DOHH2 (cell line): ENCODE data around the gene PKN1.

Source experiments
- H3F3A ChIP-seq: fragments of 200-600 bp; sonication (generic), shearing (Covaris generic); 2 replicates; pipeline ENCODE4 v1.6.0; 2016; ENCODE audit warnings: antibody characterized with exemption, mild to moderate bottlenecking; ENCODE audit not compliant: control insufficient read depth, insufficient read depth
- H3K27ac ChIP-seq: fragments of 200-600 bp; sonication (generic); 2 replicates; pipeline ENCODE4 v1.5.1; 2014; ENCODE audit warnings: low read depth, mild to moderate bottlenecking, low read length, moderate library complexity
- H3K27me3 ChIP-seq: fragments of 200-600 bp; sonication (generic); 2 replicates; pipeline ENCODE4 v1.6.1; 2014; ENCODE audit warnings: mild to moderate bottlenecking, low read length, mixed read lengths; ENCODE audit not compliant: control insufficient read depth
- H3K36me3 ChIP-seq: fragments of 200-600 bp; sonication (generic); 2 replicates; pipeline ENCODE4 v1.6.1; 2014; ENCODE audit warnings: mild to moderate bottlenecking, low read length, moderate library complexity, mixed read lengths; ENCODE audit not compliant: control insufficient read depth
- H3K4me1 ChIP-seq: fragments of 200-600 bp; sonication (generic); 2 replicates; pipeline ENCODE4 v1.6.1; 2014; ENCODE audit warnings: mild to moderate bottlenecking, low read length, mixed read lengths; ENCODE audit not compliant: control insufficient read depth
- H3K4me2 ChIP-seq: fragments of 200-600 bp; sonication (generic); 2 replicates; pipeline ENCODE4 v1.6.0; 2014; ENCODE audit warnings: mild to moderate bottlenecking, low read length, moderate library complexity
- H3K4me3 ChIP-seq: fragments of 200-600 bp; sonication (generic); 2 replicates; pipeline ENCODE4 v1.5.1; 2014; ENCODE audit warnings: mild to moderate bottlenecking, low read length, mixed read lengths
- H3K79me2 ChIP-seq: fragments of 200-600 bp; sonication (generic); 2 replicates; pipeline ENCODE4 v1.6.1; 2014; ENCODE audit warnings: mild to moderate bottlenecking, low read length, mixed read lengths; ENCODE audit not compliant: control insufficient read depth
- H3K9me2 ChIP-seq: fragments of 200-600 bp; sonication (generic); replicated peaks from 2 replicates; pipeline ENCODE4 v1.6.1; 2014; ENCODE audit warnings: mild to moderate bottlenecking, low read length, mixed read lengths; ENCODE audit not compliant: control insufficient read depth
- H3K9me3 ChIP-seq: fragments of 200-600 bp; sonication (generic); 2 replicates; pipeline ENCODE4 v1.6.1; 2014; ENCODE audit warnings: antibody characterized with exemption, low read length, mixed read lengths; ENCODE audit not compliant: control insufficient read depth, insufficient read depth
- H4K20me1 ChIP-seq: fragments of 200-600 bp; sonication (generic); 2 replicates; pipeline ENCODE4 v1.6.0; 2014; ENCODE audit warnings: low read depth, mild to moderate bottlenecking, antibody characterized with exemption, low read length, moderate library complexity; ENCODE audit not compliant: control insufficient read depth, insufficient read depth
- EZH2phosphoT487 ChIP-seq: fragments of 200-600 bp; sonication (generic); IDR thresholded peaks from 2 replicates; pipeline ENCODE4 v1.6.1; 2017; ENCODE audit warnings: borderline replicate concordance, mild to moderate bottlenecking, antibody characterized with exemption, low read length, moderate library complexity, mixed read lengths
- TF ChIP-seq, protein P1 (sequence below): fragments of 200-600 bp; sonication (generic); IDR thresholded peaks from one replicate; pipeline ENCODE4 v1.5.1; 2014; ENCODE audit warnings: antibody characterized with exemption, mild to moderate bottlenecking, low read depth, low read length; ENCODE audit not compliant: poor library complexity, severe bottlenecking

The PKN1 gene

DNA sequence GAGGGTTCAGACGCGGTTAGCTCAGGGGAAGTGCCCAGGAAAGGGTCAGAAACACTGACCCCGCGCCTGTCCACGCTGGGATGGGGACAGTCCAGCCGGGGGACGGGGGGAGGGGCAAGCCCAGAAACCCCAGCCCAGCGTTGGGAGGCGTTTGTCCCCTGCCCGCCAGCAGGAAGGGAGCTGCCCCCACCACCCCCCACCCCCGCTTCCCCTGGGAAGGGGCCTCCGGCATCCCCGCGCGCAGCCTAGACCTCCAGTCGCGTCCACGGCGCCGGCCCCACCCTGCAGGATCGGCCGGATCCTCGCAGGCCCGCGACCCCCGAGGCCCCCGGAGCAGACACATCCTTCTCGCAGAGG is 62.5 kb downstream of the PKN1 start:
- H3K36me3 ChIP-seq, result no peaks in the 10 kb centered on the region
- no peaks in the 10 kb centered on the region for H3K9me2 ChIP-seq
- no peak overlapping the region for H3K27ac ChIP-seq
- H3K79me2 ChIP-seq, result no peaks in the 10 kb centered on the region
- no peaks in the 10 kb centered on the region for H3K9me3 ChIP-seq
- 0 out of 2 replicates have a peak, but pooled peaks cover 6% of the 10 kb centered on the region for H3K27me3 ChIP-seq
- H3K4me2 ChIP-seq, result peak overlapping the region; percentile 65
- H3K4me1 ChIP-seq, result peaks cover 14% of the 10 kb centered on the region
- peaks cover 2% of the 10 kb centered on the region; the same call in 1 of the 2 replicates for H3F3A ChIP-seq
- no peak for TF ChIP-seq EZH2phosphoT487
- TF ChIP-seq, protein P1, sequence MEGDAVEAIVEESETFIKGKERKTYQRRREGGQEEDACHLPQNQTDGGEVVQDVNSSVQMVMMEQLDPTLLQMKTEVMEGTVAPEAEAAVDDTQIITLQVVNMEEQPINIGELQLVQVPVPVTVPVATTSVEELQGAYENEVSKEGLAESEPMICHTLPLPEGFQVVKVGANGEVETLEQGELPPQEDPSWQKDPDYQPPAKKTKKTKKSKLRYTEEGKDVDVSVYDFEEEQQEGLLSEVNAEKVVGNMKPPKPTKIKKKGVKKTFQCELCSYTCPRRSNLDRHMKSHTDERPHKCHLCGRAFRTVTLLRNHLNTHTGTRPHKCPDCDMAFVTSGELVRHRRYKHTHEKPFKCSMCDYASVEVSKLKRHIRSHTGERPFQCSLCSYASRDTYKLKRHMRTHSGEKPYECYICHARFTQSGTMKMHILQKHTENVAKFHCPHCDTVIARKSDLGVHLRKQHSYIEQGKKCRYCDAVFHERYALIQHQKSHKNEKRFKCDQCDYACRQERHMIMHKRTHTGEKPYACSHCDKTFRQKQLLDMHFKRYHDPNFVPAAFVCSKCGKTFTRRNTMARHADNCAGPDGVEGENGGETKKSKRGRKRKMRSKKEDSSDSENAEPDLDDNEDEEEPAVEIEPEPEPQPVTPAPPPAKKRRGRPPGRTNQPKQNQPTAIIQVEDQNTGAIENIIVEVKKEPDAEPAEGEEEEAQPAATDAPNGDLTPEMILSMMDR, result no peak
- H3K4me3 ChIP-seq, result peak overlapping the region; percentile 65
- H4K20me1 ChIP-seq, result no peaks in the 10 kb centered on the region

DNA sequence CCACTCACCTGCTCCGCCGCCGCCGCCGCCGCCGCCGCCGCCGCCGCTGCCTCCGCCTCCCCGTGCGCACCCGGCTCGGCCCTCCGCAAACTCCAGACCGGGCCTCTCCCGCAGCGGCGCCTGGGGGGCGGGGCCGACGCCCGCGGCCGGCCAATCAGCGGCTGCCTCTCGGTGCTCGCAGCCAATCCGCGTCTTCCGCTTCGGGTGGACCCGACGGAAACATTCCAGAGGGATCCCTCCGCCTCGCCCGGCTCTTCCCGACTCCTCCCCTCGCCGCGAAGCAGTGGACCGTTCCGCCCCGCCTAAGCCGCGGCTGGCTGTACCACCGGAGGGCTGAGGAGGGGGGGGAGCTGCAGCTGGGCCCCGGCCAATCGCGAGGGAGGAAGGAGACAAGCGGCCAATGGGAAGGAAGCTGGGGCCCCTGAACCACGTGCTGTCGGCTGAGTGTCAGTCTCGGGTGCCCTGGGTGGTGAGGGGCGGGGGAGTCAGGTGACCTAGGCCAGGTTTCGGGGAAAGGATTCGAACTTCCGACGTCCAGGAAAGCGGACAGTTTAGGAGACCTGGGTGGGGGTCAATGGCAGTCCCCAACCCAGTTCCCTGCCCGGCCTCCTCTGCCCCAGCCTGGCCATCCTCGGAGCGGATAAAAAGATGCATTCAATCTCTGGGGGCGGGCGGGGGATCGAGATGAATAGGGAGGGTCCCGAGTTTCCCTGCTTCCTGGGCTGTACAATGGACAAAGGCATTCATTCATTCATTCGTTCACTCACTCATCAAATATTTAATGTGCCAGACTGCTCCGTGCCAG is 63.1 kb downstream of the PKN1 start, which contains the start of gene GIPC1:
GIPC1 (minus strand) TSS at position 99 of the 805 bp plus-strand sequence. CDS start 13,151 bp downstream, outside the sequence.
- Histone ChIP-seq H4K20me1 (no peaks in the 10 kb centered on the region), H3K36me3 (no peaks in the 10 kb centered on the region), H3K27me3 (0 out of 2 replicates have a peak, but pooled peaks cover 6% of the 10 kb centered on the region), H3F3A (peaks cover 2% of the 10 kb centered on the region; the same call in 1 of the 2 replicates), H3K4me1 (peaks cover 14% of the 10 kb centered on the region), H3K79me2 (no peaks in the 10 kb centered on the region), H3K9me3 (no peaks in the 10 kb centered on the region), H3K4me2 (peak within 1 kb of the TSS; percentile 65), H3K27ac (no peak within 1 kb of the TSS), H3K9me2 (no peaks in the 10 kb centered on the region), H3K4me3 (peak within 1 kb of the TSS; percentile 65)
- TF ChIP-seq, protein P1, result no peak
- no peak for TF ChIP-seq EZH2phosphoT487

DNA sequence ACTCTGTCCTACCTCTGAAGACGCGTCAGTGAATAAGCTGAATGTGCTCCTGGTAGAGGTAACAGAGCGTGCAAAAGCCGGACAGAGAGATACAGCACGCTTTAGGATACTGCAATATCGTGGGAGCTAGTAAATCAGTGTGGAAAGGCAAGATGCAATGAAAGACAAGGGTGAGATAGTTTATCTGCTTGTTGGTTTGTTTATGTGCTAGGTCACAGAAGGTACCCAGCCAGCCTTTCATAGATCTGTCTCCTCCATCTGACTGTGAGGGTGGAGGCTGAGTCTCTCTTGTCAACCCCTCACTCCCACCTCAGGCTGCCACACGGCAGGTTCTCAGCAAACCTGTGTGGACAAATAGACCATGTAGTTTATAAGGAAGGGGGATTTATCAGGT is 63.7 kb downstream of the PKN1 start:
- peak overlapping the region; percentile 65; the same call in 1 of the 2 replicates for H3K4me3 ChIP-seq
- TF ChIP-seq, protein P1, result no peak
- TF ChIP-seq EZH2phosphoT487, result no peak

More for the DNA sequence above, 63.7 kb downstream of the PKN1 start:
- H3K9me3 ChIP-seq, result no peaks in the 10 kb centered on the region
- H3K27ac ChIP-seq, result no peak overlapping the region
- H3K4me2 ChIP-seq, result peak overlapping the region; percentile 65
- H3K9me2 ChIP-seq, result no peaks in the 10 kb centered on the region
- peaks cover 2% of the 10 kb centered on the region; the same call in 1 of the 2 replicates for H3F3A ChIP-seq
- H3K27me3 ChIP-seq, result 0 out of 2 replicates have a peak, but pooled peaks cover 6% of the 10 kb centered on the region
- no peaks in the 10 kb centered on the region for H4K20me1 ChIP-seq
- H3K4me1 ChIP-seq, result peaks cover 14% of the 10 kb centered on the region
- no peaks in the 10 kb centered on the region for H3K36me3 ChIP-seq
- H3K79me2 ChIP-seq, result no peaks in the 10 kb centered on the region
